ENCODE results near the gene CTSL.

The CTSL gene

DNA sequence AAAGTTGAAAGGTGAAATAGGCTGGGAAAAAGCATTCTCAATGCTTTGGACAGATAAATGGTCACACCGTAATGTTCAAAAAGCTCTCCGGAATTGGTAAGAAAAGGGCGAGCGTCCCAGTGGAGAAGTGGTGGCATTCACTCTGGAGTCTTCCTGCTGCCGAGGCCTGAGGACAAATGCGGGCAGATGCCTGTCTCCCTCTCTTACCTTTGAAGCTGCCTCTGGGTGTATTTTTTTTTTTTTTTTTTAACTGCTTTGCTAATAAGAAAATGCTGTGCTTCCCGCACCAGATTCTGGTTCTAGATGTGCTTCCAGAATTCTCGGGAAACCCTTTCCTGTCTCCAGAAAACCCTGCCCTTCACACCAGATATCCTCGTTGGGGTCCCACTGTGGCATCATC is 24.4 kb upstream of the CTSL start:
- no peak for DNase-seq

- no peak for DNase-seq
Observed at GRCh38 chr9:87701931-87702421, 23.9 kb upstream of the CTSL start.

GRCh38 chr9:87702921-87703320 is 23.0 kb upstream of the CTSL start:
- DNase-seq = no peak

- DNase-seq = no peak
Observed at GRCh38 chr9:87703636-87704276, 22.2 kb upstream of the CTSL start.

DNA sequence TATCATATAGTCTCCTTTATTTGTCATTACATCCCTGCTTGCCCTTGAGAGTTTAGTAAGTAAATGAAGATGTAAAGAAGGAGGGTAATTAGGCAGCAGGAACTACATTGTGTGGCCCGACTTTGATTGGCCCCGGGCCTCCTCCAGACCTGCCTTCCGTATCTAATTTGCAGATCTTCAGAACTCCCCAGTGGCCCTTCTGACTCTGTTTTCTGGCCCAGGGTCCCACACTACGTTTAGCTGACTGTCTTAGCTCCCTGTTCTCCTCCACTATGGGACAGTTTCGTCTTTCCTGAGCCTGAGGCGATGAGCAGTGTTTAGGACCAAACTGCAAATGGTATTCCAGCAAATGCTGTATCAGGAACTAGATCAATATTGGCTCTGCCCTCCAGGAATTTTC is 21.6 kb upstream of the CTSL start:
- DNase-seq = no peak

- DNase-seq = no peak
Observed at GRCh38 chr9:87706066-87706739, 19.7 kb upstream of the CTSL start.

- no peak for DNase-seq
Observed at GRCh38 chr9:87707805-87708506, 18.0 kb upstream of the CTSL start.

DNA sequence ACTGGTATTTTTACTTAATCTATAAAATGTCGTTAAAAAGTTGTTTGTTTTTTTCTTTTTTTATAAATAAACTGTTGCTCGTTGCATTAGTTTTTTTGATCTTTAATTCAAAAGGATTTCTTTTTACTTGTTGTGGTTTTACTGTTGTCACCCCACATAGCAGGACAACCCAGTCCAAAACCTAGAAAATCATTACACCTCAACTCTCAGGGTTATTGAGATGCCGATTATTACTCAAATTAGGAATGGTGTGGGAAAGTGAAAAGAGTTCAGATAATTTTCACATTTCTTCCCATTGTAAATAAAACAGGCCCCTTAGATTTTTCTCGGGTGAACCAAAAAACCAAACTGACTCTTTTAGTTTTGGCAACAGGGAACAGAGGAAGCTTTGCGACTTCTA is 17.4 kb upstream of the CTSL start:
- DNase-seq = no peak

GRCh38 chr9:87708986-87709728 is 16.8 kb upstream of the CTSL start:
- no peak for DNase-seq

DNA sequence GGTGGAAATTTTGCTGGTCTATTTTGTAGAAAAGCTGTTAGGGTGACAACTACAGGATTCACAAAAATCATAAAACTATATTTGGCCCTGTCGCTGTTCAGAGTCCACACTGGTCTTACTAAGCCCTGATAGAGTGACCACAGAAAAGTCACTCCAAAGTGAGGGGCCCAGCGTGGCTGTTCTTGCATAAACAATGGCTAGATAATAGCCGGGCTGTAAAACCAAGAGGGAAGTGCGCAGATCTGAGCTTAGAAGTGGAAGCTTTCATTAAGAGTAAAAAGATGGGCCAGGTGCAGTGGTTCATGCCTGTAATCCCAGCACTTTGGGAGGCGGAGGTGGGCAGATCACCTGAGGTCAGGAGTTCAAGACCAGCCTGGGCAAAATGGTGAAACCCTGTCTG is 15.5 kb upstream of the CTSL start:
- no peak for DNase-seq

- no peak for DNase-seq
Observed at GRCh38 chr9:87711857-87712800, 13.8 kb upstream of the CTSL start.

GRCh38 chr9:87712801-87713277 is 13.1 kb upstream of the CTSL start:
- DNase-seq = no peak

GRCh38 chr9:87713278-87713987 is 12.5 kb upstream of the CTSL start:
- no peak for DNase-seq

GRCh38 chr9:87713988-87714330 is 12.0 kb upstream of the CTSL start:
- DNase-seq = no peak

DNA sequence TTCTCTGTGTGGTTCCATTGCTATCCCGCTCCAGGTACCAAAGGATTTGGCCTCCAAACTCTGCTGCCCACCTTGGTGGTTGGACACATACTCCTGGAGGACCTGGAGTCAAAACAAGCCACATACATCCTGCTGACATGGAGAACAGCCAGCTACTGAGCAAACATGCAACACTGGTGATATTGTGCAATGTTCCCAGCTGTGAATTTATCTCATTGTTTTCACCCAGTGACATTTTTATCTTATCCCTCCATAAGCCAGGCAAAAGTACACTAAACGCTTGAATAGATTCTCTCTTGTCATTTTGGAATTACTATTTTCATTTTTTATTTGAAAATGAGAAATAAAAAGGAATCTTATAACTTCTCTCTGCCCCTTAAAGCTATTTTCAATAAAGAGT is 11.1 kb upstream of the CTSL start:
- DNase-seq = no peak

DNA sequence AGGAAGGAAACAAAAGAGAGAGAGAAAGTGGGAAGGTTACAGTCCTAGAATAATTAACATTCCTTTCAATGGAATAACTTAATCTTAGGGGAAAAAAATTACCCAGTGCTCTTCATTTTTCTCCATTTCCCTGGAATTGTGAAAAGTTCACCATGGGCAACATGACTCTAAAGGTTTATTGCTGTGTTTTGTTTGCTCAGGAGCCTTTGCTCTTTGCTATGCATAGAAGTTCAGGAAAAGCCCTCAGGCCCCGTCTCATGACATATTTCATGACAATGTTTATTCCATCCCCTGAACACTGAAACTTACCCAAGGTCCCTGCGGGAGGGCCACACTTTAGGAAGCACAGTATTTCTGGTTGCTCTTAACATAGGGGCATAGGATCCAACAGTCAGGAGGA is 9.8 kb upstream of the CTSL start:
- DNase-seq = no peak

DNA sequence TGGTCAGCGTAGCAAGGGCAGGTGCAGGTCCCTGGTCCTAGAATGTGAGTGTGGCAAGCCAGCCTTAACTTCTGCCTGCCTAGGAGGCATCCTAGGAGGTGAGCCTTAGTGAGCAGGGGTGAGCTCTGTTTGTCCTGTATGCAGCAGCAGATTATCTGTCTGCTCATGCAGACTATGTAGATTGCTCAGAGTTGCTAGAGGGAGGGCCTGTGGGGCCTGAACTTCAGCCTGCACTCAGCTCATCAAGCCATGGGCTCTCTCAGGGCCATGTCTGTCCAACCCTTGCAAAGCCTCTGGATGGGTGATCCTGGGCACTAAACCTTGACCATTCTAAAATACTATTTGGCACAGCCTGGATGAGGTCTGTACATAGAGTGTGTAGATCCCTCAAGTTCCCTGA is 8.5 kb upstream of the CTSL start:
- no peak for DNase-seq

DNA sequence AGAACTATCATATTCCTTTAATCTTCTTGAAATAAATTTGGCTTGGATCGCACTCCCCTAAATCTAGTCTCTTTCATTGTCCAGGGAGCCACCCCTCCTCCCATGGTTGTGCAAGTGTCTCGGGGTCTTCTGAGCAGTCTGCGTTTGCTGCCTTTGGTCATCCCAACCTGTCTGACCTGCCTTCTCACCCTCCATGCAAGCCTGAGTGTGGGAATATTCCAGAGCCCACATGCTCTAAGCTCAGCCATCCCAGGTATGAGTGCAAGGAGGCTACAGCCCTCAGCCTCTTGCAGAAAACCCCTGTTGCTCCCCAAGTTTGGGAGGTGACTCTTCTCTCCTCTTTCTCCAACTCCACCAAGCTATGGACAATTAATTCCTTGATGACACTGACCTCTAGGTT is 7.7 kb upstream of the CTSL start:
- DNase-seq = no peak

DNA sequence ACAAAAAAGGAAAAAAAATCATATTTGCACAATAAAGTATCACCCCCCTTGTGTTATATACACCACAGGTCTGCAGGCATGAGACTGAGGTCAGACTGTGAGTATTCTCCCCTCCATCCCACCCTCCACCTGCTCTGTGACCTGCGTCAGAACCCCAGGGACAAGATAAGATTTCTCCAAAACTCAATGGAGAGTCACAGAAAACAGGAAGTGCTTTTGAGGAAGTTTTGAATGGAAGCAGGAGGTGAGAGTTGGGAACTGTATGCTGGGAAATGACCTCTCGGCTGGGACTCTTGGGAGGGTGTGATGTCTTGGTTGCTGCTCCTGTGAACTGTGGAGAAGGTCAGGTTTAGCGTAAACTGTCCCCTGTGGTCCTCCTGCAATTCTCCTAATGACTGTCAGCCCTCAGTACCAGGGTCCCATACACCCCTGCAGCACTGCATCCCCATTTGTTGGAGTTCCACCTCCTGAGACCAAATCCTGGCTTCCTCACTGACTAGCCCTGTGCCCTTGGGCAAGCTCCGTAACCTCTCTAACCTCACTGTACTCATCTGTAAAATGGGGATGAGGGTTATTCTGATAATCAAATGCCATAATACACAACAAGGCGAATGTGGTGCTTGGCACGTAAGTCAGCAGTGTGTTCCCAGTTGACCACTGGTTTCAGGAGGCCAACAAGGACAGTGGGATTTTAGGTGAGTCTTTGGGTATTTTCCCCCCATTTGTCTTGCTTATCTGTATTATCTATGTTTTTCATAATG is 6.9 kb upstream of the CTSL start:
- no peak for DNase-seq

DNA sequence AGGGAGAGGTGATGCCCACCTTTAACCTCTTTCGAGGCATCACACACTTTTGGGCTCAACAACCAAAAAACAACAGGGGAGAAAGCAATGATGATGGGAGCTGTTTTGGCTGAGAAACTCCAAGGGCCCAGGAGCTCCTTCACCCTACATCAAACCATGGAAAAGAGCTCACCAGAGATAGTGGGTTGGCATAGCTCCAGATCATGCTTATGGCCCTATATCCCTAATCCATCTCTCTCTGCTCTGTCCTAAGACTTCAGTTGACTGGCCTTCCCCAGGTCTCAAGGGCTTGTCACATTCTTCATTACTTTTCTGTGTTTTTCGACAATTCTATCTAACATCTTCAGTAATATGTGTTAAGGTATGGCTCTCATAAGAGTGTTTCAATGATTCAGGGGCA is 5.7 kb upstream of the CTSL start:
- DNase-seq = no peak
